Fibroblast of villous mesenchyme (primary cell): ENCODE measurements around the gene C10orf53. TPM values are rescaled to one million over a fixed set of nuclear protein-coding genes. Genes with fewer than 3 reads are reported as not detected.
A peak's percentile ranks its signal among the peaks of the same experiment; 100 is the strongest.
"Not testable (repeated sequence)": the region's sequence is repeated elsewhere in the genome, so short reads cannot be mapped to it uniquely, and the experiment has no call there.

Experiments
- DNase-seq: peaks from one replicate; pipeline ENCODE4 v3.0.0-alpha.2; 2010; ENCODE audit warnings: low read depth
- H3K4me3 ChIP-seq: 2 replicates; pipeline ENCODE4 v1.5.1; 2011; ENCODE audit warnings: low read depth, mild to moderate bottlenecking, low read length
- total RNA-seq: library from RNA; depleted of rRNA; stranded (reverse); fragments of >200 nt; gene quantifications from 2 replicates; pipeline ENCODE4 v1.2.3, GENCODE V29; 2012
- TF ChIP-seq, protein P1 (sequence below): IDR thresholded peaks from 2 replicates; pipeline ENCODE4 v1.5.1; 2012; ENCODE audit warnings: low read depth, mild to moderate bottlenecking, low read length; ENCODE audit not compliant: insufficient read depth

The C10orf53 gene
- total RNA-seq, 1 donor, result not detected

- H3K4me3 ChIP-seq, result no peak overlapping the region
- TF ChIP-seq, protein P1, sequence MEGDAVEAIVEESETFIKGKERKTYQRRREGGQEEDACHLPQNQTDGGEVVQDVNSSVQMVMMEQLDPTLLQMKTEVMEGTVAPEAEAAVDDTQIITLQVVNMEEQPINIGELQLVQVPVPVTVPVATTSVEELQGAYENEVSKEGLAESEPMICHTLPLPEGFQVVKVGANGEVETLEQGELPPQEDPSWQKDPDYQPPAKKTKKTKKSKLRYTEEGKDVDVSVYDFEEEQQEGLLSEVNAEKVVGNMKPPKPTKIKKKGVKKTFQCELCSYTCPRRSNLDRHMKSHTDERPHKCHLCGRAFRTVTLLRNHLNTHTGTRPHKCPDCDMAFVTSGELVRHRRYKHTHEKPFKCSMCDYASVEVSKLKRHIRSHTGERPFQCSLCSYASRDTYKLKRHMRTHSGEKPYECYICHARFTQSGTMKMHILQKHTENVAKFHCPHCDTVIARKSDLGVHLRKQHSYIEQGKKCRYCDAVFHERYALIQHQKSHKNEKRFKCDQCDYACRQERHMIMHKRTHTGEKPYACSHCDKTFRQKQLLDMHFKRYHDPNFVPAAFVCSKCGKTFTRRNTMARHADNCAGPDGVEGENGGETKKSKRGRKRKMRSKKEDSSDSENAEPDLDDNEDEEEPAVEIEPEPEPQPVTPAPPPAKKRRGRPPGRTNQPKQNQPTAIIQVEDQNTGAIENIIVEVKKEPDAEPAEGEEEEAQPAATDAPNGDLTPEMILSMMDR, result no peak
- no peak for DNase-seq
These were observed 11.5 kb upstream of the C10orf53 start for GRCh38 chr10:49667991-49668390.

DNA sequence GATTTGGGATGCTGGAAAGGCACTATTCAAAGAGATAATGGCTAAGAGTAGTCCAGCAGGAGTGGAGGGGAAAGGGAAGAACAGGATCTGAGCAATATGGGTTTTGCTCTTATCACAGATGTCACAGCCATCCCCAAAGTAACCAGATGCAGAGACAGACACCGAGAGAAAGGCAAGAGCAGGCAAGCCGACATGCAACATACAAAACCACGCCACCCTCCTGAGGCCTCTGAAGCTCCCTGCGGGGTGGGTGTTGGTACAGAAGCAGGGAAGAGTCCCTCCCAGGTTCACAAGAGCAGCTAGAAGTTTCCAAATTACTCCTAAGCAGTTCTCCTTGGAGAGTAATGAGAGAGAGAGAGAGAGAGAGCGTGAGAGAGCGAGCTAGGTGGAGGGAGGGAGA lies 10.8 kb upstream of the C10orf53 start:
- TF ChIP-seq, protein P1, result no peak
- no peak overlapping the region for H3K4me3 ChIP-seq

GRCh38 chr10:49678827-49679479 lies 498 bp upstream of the C10orf53 start:
- peak overlapping the region; percentile 43 for H3K4me3 ChIP-seq
- TF ChIP-seq, protein P1, result no peak
- DNase-seq, result no peak

More for the DNA sequence above, 10.8 kb upstream of the C10orf53 start:
- DNase-seq, result no peak

DNA sequence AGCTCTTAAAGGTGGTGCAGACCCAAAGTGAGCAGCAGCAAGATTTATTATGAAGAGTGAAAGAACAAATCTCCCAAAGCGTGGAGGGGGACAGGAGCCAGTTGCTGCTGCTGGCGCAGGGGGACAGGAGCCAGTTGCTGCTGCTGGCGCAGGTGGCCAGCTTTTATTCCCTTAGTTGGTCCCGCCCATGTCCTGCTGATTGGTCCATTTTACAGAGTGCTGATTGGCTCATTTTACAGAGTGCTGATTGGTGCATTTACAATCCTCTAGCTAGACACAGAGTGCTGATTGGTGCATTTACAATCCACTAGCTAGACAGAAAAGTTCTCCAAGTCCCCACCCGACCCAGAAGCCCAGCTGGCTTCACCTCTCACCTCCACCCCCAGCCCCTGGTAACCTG lies 3.0 kb downstream of the C10orf53 start:
- DNase-seq, H3K4me3 ChIP-seq: not testable (repeated sequence)

GRCh38 chr10:49682879-49683278 lies 3.4 kb downstream of the C10orf53 start:
- DNase-seq, result no peak
- TF ChIP-seq, protein P1, result no peak
- no peak overlapping the region for H3K4me3 ChIP-seq

DNA sequence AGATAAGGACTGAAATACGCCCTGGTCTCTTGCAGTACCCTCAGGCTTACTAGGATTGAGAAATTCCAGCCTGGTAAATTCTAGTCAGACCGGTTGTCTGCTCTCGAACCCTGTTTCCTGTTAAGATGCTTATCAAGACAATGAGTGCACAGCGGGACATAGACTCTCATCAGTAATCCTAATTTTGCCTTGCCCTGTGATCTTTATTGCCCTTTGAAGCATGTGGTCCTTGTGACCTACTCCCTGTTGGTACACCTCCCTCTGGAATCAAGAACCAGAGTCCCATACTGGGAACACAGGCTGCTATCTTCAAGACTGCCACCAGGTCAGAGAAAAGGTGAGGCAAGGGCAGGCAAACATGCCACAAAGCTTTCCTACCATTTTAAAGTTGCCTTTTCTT lies 7.2 kb downstream of the C10orf53 start:
- no peak overlapping the region for H3K4me3 ChIP-seq
- TF ChIP-seq, protein P1, result no peak
- DNase-seq, result no peak

- TF ChIP-seq, protein P1, result no peak
- no peak overlapping the region for H3K4me3 ChIP-seq
These were observed 8.9 kb downstream of the C10orf53 start for GRCh38 chr10:49688261-49688846.

More at GRCh38 chr10:49688261-49688846, 8.9 kb downstream of the C10orf53 start:
- no peak for DNase-seq
